ENCODE measurements around the gene KMT2A. TPM values are rescaled to one million over a fixed set of nuclear protein-coding genes. Genes with fewer than 3 reads are reported as not detected.

The KMT2A gene
- total RNA-seq, 1 donor from 2014 or later, result 63.6 TPM

GRCh38 chr11:118530683-118531596, 94.6 kb downstream of the KMT2A start, which contains the start of gene TMEM25:
TMEM25 (plus strand) TSS chr11:118531192; CDS start chr11:118531802, 610 bp downstream.
- H3K4me3 Mint-ChIP-seq, result peak within 1 kb of the TSS; percentile 98
- Histone ChIP-seq H3K27me3 (no peaks in the 10 kb centered on the region), H3K9me3 (ENCODE audit: low read depth) (no peaks in the 10 kb centered on the region), H3K4me1 (peaks cover 24% of the 10 kb centered on the region), H3F3A (ENCODE audit: low read depth) (peaks cover 38% of the 10 kb centered on the region), H4K20me1 (ENCODE audit: low read depth) (no peaks in the 10 kb centered on the region), H3K4me2 (peak within 1 kb of the TSS; percentile 81), H3K4me3 (peak within 1 kb of the TSS; percentile 94), H2AFZ (replicated peaks) (peak within 1 kb of the TSS; percentile 95), H3K27ac (no peak within 1 kb of the TSS), H3K79me2 (ENCODE audit: low read depth) (peaks cover 11% of the 10 kb centered on the region), H3K36me3 (no peaks in the 10 kb centered on the region), H3K9ac (peak within 1 kb of the TSS; percentile 10)
- H3K27me3 Mint-ChIP-seq (ENCODE audit: insufficient read depth, low read depth), result peaks cover 8% of the 10 kb centered on the region
- peak; percentile 87 for DNase-seq (ENCODE audit: low spot score)
- peak within 1 kb of the TSS; percentile 68 for H3K27ac Mint-ChIP-seq
- TF ChIP-seq EZH2 (IDR thresholded peaks at IDR 0.05) (peak; percentile 38), EZH2phosphoT487 (IDR thresholded peaks at IDR 0.05) (peak; percentile 26)
- TF ChIP-seq, protein P1, sequence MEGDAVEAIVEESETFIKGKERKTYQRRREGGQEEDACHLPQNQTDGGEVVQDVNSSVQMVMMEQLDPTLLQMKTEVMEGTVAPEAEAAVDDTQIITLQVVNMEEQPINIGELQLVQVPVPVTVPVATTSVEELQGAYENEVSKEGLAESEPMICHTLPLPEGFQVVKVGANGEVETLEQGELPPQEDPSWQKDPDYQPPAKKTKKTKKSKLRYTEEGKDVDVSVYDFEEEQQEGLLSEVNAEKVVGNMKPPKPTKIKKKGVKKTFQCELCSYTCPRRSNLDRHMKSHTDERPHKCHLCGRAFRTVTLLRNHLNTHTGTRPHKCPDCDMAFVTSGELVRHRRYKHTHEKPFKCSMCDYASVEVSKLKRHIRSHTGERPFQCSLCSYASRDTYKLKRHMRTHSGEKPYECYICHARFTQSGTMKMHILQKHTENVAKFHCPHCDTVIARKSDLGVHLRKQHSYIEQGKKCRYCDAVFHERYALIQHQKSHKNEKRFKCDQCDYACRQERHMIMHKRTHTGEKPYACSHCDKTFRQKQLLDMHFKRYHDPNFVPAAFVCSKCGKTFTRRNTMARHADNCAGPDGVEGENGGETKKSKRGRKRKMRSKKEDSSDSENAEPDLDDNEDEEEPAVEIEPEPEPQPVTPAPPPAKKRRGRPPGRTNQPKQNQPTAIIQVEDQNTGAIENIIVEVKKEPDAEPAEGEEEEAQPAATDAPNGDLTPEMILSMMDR (IDR thresholded peaks at IDR 0.05), result no peak
- peaks cover 9% of the 10 kb centered on the region for H3K36me3 Mint-ChIP-seq
- peaks cover 2% of the 10 kb centered on the region for H3K9me3 Mint-ChIP-seq
- peaks cover 29% of the 10 kb centered on the region for H3K4me1 Mint-ChIP-seq

GRCh38 chr11:118531597-118532084, 95.3 kb downstream of the KMT2A start:
- Mint-ChIP-seq H3K27me3 (ENCODE audit: insufficient read depth, low read depth) (peaks cover 8% of the 10 kb centered on the region), H3K4me1 (peaks cover 29% of the 10 kb centered on the region), H3K36me3 (peaks cover 9% of the 10 kb centered on the region), H3K27ac (peak overlapping the region; percentile 68), H3K9me3 (peaks cover 2% of the 10 kb centered on the region), H3K4me3 (peak overlapping the region; percentile 98)
- Histone ChIP-seq H3K9ac (no peak overlapping the region), H3K4me3 (peak overlapping the region; percentile 94), H3K27ac (no peak overlapping the region), H2AFZ (replicated peaks) (peak overlapping the region; percentile 95), H3K9me3 (ENCODE audit: low read depth) (no peaks in the 10 kb centered on the region), H3K4me1 (peaks cover 24% of the 10 kb centered on the region), H3K79me2 (ENCODE audit: low read depth) (peaks cover 11% of the 10 kb centered on the region), H4K20me1 (ENCODE audit: low read depth) (no peaks in the 10 kb centered on the region), H3K4me2 (peak overlapping the region; percentile 81), H3K36me3 (no peaks in the 10 kb centered on the region), H3F3A (ENCODE audit: low read depth) (peaks cover 31% of the 10 kb centered on the region), H3K27me3 (no peaks in the 10 kb centered on the region)
- DNase-seq (ENCODE audit: low spot score), result no peak
- no peak for TF ChIP-seq EZH2 (IDR thresholded peaks at IDR 0.05)
- TF ChIP-seq, protein P1 (IDR thresholded peaks at IDR 0.05), result no peak

- Histone ChIP-seq H4K20me1 (ENCODE audit: low read depth) (no peaks in the 10 kb centered on the region), H3K79me2 (ENCODE audit: low read depth) (peaks cover 11% of the 10 kb centered on the region), H3K27ac (no peak overlapping the region), H3K4me2 (peak overlapping the region; percentile 81), H3K27me3 (no peaks in the 10 kb centered on the region), H3K36me3 (no peaks in the 10 kb centered on the region), H2AFZ (replicated peaks) (no peak overlapping the region), H3F3A (ENCODE audit: low read depth) (peaks cover 26% of the 10 kb centered on the region), H3K4me1 (peaks cover 24% of the 10 kb centered on the region), H3K4me3 (peak overlapping the region; percentile 94), H3K9me3 (ENCODE audit: low read depth) (no peaks in the 10 kb centered on the region), H3K9ac (no peak overlapping the region)
- H3K4me3 Mint-ChIP-seq, result peak overlapping the region; percentile 98
- TF ChIP-seq, protein P1 (IDR thresholded peaks at IDR 0.05), result no peak
- TF ChIP-seq EZH2 (IDR thresholded peaks at IDR 0.05), result no peak
- TF ChIP-seq EZH2phosphoT487 (IDR thresholded peaks at IDR 0.05), result no peak
- peaks cover 2% of the 10 kb centered on the region for H3K9me3 Mint-ChIP-seq
- peaks cover 8% of the 10 kb centered on the region for H3K27me3 Mint-ChIP-seq (ENCODE audit: insufficient read depth, low read depth)
- H3K4me1 Mint-ChIP-seq, result peaks cover 29% of the 10 kb centered on the region
- H3K36me3 Mint-ChIP-seq, result peaks cover 9% of the 10 kb centered on the region
- DNase-seq (ENCODE audit: low spot score), result no peak
- H3K27ac Mint-ChIP-seq, result no peak overlapping the region
Measured at GRCh38 chr11:118532091-118532490, 95.8 kb downstream of the KMT2A start.
